ENCODE measurements around the gene RGL2. TPM values are rescaled to one million over a fixed set of nuclear protein-coding genes. Genes with fewer than 3 reads are reported as not detected.
"Not testable (repeated sequence)": the region's sequence is repeated elsewhere in the genome, so short reads cannot be mapped to it uniquely, and the experiment has no call there.

Gene RGL2
- total RNA-seq, 2 donors from 2014 or later, result 21.5 to 35.0 TPM

DNA sequence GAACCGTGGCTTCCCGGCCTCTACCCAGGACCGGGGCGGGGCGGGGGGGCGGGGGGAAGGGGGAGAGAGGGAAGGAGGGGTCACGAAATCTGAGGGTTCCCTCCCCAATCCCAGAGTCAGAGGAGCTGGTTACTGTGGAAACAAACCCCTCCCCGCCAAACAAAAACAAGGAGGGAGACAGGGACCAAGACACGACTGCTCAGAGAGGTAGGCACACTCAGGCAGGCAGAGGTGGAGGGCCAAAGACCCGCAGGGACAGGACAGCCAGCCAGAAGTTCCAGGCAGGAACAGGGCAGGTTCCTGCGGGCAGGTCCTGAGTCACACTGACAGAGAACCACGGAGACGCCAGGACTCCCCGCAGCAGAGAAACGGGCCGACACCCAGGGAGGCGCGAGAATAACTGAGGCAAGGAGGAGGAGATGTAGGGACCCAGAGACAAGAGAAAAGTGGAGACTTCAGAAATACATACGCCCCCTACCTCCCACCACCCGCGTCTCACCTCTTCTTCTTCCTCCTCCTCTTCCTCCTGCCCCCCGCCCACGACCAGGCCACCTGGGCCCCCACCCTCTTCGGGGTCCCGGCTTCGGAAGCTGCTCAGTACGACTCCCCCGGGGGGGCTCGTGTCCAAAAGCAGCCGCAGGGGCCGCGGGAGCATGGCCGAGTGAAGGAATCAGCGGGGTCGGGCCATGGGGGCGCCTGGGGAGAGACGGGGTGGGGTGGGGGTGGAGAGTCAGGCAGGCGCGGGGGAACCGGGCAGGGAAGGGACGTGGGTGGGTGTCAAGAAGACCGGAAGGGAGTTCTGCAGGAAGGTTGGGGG, 578 bp downstream of the RGL2 start:
- ATAC-seq, result peak; percentile 31
- peak; percentile 63 to 78 for DNase-seq
- intact Hi-C loops (cut with DNase I, micrococcal nuclease), result no loop called here

DNA sequence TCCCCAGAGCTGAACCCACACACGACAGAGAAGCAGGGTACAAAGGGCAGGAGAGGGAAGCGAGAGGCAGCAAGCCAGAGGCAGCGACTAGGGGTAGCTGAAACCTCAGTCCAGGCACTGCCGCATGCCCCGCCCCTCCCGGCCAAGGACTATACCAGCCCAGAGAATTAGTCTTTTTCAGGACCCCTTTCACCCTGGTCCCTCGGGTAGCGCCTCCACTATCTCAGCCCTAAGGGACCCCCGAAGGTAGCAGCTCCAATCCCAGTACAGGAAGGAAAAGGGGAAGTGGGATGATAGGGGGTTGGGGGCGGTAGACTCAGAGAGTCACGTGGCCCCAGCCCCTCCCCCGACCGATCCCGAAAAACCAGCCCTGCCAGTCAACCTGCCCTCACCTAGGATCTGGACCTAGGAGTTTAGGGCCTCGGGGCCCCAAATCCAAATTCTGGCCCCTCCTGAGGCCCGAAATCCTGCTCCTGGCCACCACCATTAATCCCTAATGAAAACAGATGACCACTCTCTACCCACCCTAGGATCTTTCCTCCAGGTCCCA, 1.3 kb downstream of the RGL2 start:
- peak in 1 of 2 donors; percentile 66 for DNase-seq
- intact Hi-C loops (cut with DNase I, micrococcal nuclease), result no loop called here
- ATAC-seq, result peak; percentile 16

- DNase-seq (no peak), ATAC-seq (no peak)
- intact Hi-C loops (cut with DNase I, micrococcal nuclease), result no loop called here
Measured at GRCh38 chr6:33296797-33297405, 1.8 kb downstream of the RGL2 start.

DNA sequence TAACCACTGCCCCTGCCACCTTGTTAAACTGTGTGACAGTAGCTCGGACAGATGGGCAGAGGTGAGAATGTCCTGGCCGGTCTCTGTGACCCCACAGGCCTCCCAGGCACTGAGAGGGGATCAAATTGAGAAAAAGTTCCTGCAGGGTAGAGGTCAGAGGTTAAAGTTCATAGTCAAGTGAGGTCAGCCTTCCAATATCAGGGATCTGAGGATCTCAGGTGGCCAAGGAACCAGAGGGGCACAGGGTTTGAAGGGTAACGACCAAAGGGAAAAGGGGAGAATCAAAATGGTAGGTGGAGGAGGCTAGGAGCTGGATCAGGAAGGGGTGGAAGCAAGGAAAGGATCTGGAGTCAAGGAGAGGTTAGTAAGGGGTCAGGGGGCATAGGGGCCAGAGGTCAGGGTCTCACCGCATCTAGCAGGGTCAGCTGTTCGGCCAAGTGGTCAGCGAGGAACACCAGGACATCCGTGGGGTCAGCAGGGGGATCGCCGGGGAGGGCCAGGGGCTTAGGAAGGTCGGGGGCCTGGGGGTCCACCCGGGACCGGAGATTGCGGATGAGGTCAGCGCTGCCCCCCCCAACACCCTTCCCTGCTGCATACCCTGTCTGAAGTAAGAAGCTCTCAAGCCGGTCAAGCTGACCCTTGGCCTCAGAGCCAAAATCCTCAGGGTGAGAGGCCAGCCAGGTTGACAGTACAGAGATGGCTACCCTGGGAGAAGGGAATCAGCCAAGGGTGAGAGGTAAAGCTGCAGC, 2.9 kb downstream of the RGL2 start:
- DNase-seq (no peak), ATAC-seq (no peak)
- intact Hi-C loops (cut with DNase I, micrococcal nuclease), result no loop called here

DNA sequence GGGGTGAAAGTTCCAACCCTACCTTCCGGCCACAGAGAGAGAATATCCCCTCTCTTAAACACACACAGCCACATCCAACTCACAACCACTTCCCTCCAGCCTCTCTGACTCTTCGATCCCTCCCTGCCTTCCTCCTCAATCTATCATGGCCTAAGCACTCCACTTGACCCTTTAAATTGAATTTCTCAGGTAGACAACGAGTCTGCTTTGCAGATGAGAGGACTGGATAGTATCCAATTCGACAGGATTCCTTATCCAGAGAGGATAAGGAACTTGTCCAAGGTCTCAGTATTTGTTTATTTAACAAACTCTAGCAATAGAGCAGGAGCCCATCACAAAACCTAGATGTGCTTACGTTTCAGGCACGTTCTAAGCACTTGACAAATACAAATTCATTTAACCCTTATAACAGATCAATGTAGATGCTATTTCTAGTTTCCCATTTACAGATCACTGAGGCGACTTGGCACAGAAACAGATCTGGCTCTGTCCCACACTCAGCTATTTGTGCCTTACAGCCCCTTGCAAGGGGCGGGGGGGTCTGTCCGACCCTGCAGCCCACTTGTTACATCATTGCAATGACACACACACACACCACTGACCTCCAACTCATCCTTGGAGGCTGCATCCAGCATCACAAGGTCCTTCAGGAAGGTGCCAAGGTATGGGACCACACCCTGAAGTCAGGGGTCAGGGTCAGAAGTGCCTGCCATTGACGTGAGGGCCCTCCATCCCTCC, 4.5 kb downstream of the RGL2 start:
- DNase-seq (no peak), ATAC-seq (no peak)
- intact Hi-C loops (cut with DNase I, micrococcal nuclease), result no loop called here

DNA sequence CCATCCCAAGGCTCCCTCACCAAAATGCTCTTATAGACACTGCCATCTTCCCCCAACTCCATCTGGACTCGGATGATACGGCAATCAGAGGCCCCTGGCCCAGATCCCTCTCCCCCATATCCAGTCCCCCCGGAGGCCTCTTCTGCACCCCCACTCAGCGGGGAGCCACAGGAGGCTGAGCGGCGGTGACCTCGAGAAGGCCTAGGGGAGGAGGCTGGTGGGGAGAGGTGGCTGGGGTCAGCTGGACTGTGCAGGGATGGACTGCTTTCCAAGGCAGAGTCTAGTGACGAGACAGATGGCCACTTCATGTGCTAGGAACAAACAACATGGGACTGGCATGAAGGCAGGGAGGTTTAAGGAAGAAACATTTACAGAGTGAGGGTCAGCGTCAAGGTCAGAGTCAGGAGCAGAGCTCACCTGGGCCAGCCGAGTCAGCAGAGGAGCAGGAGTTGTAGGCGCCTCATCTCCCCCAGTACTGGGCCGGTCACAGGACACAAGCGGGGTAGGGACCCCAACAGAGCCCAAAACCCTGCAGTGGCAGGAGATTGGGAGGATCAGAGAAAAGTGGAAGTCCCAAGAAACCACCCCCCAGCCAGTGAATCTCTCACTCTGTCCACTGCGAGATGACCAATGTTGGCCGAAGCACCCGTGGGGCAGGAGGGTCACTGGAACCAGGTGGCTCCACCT, 5.6 kb downstream of the RGL2 start:
- intact Hi-C loops (cut with DNase I, micrococcal nuclease), result no loop called here
- ATAC-seq (no peak), DNase-seq (no peak)

- intact Hi-C loops (cut with DNase I, micrococcal nuclease), result no loop called here
- ATAC-seq (no peak), DNase-seq (no peak)
Measured at GRCh38 chr6:33290459-33290858, 8.3 kb downstream of the RGL2 start.

DNA sequence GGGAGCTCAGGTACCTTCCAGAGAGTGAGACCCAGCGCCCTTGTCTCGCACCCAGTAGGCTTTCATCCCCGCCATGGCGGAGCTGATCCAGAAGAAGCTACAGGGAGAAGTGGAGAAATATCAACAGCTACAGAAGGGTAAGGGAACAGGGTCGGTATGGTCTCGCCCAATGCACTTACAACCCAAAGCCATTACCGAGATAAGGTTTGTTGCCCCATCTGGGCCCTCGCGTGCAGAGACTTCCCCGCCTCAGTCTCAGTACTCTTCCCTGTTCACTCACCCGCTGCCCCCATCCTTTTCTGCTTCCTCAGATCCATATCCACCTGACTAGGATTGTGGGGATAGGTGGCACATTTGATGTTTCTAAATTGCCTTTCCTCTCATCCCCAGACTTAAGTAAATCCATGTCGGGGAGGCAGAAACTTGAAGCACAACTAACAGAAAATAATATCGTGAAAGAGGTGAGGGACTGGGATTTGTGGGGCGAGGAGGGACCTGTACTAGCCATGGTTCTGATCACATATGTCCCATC, 8.9 kb downstream of the RGL2 start:
- intact Hi-C loops (cut with DNase I, micrococcal nuclease), result no loop called here
- ATAC-seq, result peak; percentile 9
- DNase-seq, result no peak

- DNase-seq, result peak; percentile 79 to 81
- intact Hi-C loops (cut with DNase I, micrococcal nuclease), result no loop called here
Measured at GRCh38 chr6:33288921-33289783, 9.6 kb downstream of the RGL2 start, which contains the start of the genes PFDN6 and WDR46. PFDN6 (plus strand) TSS chr6:33289601; CDS start chr6:33289857, 256 bp downstream. WDR46 (minus strand) TSS chr6:33289239; CDS start chr6:33289170, 69 bp downstream.

DNA sequence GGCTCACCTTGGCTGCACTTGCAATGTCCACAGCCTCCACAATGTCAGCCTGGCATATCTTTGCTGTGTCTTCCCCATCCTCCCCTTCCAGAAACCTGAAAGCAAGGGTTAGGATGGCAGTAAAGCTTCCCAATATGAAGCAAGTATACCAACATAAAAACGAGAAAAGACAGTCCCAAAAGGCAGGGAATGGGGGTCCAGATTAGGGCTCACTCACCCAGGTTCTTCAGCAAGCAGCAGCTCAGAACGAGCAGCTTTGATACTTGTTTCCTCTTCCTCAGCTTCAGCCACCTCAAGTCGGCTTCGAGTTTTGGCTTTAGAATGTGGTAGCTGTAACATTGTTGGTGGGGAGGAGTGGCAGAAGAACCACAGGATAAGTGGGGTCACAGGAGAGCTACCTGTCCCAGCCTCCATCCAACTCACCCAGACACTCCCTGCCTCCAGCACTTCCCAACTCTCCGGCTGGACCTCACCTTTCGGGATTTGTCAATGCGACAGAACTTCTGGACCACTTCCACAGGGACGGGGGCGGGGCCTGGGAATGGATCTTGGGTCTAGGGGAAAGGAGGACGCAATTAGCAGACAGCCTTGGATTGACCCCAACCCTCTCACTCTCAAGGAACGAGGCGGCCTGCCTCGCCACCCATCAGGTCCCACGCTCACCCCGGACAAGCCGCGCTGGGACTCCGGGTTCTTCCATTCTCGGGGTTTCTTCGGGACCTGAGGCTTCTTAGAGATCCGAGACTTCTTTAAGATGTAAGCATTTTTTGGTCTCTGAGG, 10.4 kb downstream of the RGL2 start:
- no peak for ATAC-seq
- intact Hi-C loops (cut with DNase I, micrococcal nuclease), result no loop called here
- no peak for DNase-seq

More at GRCh38 chr6:33288921-33289783, 9.6 kb downstream of the RGL2 start, which contains the start of the genes PFDN6 and WDR46:
- peak; percentile 95 for ATAC-seq

- ATAC-seq (no peak), DNase-seq (no peak)
- intact Hi-C loops (cut with DNase I, micrococcal nuclease), result no loop called here
Measured at GRCh38 chr6:33286946-33287914, 11.5 kb downstream of the RGL2 start.

- intact Hi-C loops (cut with DNase I, micrococcal nuclease); ATAC-seq; DNase-seq: not testable (repeated sequence)
Measured at GRCh38 chr6:33285214-33285613, 13.5 kb downstream of the RGL2 start.

DNA sequence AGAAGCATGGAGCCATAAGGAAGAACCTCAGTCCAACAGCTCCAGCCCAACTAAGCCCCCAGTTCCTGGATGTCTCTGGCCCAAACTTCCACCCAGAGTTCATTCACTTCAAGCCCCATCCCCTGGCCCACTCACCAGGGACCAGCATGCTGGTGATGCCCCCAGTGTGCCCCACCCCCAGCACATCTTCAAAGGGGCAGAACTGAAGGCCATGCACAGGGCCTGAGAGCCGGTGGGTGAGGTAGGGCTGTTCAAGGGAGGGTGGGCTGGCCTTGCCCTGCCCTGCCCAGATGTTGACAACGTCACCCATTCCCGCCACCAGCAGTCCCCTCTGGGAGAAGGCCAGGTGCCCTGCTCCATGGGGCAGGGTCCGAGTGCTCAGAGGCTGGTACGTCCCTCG, 18.2 kb downstream of the RGL2 start:
- no peak for DNase-seq
- ATAC-seq, result no peak
- intact Hi-C loops (cut with DNase I, micrococcal nuclease), result no loop called here

DNA sequence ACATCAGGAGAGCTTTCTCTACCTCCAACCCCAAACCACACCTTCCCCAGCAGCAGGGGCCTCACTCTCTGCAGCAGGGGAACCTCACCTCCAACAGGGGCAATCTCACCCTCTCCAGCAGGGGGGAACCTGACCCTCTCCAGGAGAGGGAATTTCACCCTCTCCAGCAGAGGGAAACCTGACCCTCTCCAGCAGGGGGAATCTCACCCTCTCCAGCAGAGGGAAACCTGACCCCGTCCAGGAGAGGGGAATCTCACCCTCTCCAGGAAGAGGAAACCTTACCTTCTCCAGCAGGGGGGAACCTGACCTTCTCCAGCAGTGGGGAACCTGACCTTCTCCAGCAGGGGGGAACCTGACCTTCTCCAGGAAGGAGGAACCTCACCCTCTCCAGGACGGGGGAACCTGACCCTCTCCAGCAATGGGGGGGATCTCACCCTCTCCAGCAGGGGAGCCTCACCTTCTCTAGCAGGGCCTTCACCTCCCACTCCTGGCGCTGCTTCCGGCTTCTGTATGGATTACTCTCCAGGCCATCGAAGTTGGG, 18.7 kb downstream of the RGL2 start:
- ATAC-seq (peak; percentile 10), DNase-seq (no peak)
- intact Hi-C loops (cut with DNase I, micrococcal nuclease), result no loop called here

DNA sequence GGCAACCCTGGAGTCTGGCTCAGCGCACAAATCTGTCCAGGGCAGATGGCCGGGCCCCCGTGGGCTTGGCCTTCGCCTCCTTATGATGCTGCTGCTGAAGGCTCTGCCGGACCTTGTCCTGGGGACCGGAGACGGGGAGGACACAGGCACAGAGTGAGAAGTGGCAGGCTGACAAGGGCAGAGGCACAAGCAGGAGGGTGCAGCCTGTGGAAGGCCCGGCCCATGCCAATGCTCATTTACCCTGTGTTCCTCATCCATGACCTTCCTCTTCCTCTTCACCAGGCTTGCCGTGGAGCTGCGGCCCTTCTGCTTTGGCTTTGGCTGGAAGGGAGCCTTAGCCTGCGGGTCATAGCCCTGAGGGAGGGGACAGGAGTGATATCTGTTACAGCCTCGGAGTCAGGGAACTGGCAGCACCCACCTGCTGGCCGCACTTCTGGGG, 19.5 kb downstream of the RGL2 start:
- intact Hi-C loops (cut with DNase I, micrococcal nuclease), result no loop called here
- ATAC-seq (no peak), DNase-seq (no peak)
